Vagina (tissue), 2 donors: ENCODE results near the gene MMP20. TPM values are rescaled to one million over a fixed set of nuclear protein-coding genes. Genes with fewer than 3 reads are reported as not detected.

ENCODE experiments used
- DNase-seq, 2 donors: peaks; one replicate each; pipeline ENCODE4 v3.0.0-alpha.2; 2017; ENCODE audit errors: extremely low spot score in 2 of 2
- H3K27ac ChIP-seq: fragments of 200-600 bp; sonication (generic); one replicate; pipeline ENCODE4 v1.5.1; 2019
- H3K27me3 ChIP-seq: fragments of 200-600 bp; sonication (generic); one replicate; pipeline ENCODE4 v1.5.1; 2019
- H3K36me3 ChIP-seq, 2 donors: fragments of 200-600 bp; sonication (generic); one replicate each; pipeline ENCODE4 v1.5.1; 2017 to 2019
- H3K4me1 ChIP-seq: fragments of 200-600 bp; sonication (generic); one replicate; pipeline ENCODE4 v1.5.1; 2019
- H3K4me3 ChIP-seq, 2 donors: fragments of 200-600 bp; sonication (generic); 1 replicate in 1 of 2; 2 replicates in 1 of 2; pipeline ENCODE4 v1.5.1; 2016 to 2019
- H3K9me3 ChIP-seq: fragments of 200-600 bp; sonication (generic); one replicate; pipeline ENCODE4 v1.5.1; 2019
- CTCF ChIP-seq, 3 experiments: fragments of 450-650 bp in 2 of 3; fragments of 200-600 bp in 1 of 3; sonication (generic) in 1 of 3; IDR thresholded peaks; one replicate each; pipeline ENCODE4 v1.5.1; 2017 to 2019; ENCODE audit warnings: antibody characterized with exemption in 3 of 3, mild to moderate bottlenecking in 2 of 3, moderate library complexity in 2 of 3
- POLR2A ChIP-seq, 2 donors: fragments of 450-650 bp; IDR thresholded peaks; one replicate each; pipeline ENCODE4 v1.6.1; 2017; ENCODE audit warnings: antibody characterized with exemption in 2 of 2, mild to moderate bottlenecking in 2 of 2, moderate library complexity in 2 of 2
- POLR2AphosphoS5 ChIP-seq, 2 donors: sonication (generic); formaldehyde crosslinking; IDR thresholded peaks; one replicate each; pipeline ENCODE4 v1.9.0; 2017; ENCODE audit warnings: antibody characterized with exemption in 2 of 2, mild to moderate bottlenecking in 2 of 2, low read depth in 1 of 2; ENCODE audit not compliant: insufficient read depth in 1 of 2
- intact Hi-C: fragments of 100-400 bp; cut with DNase I; formaldehyde crosslinking; loops from one replicate; pipeline ENCODE4 v1.15.1; 2023
- total RNA-seq: library from RNA; depleted of rRNA; stranded (reverse); fragments of >200 nt; gene quantifications from one replicate; pipeline ENCODE4 v1.2.3, GENCODE V29; 2016

The MMP20 gene
- total RNA-seq, 1 donor from 2014 or later: not detected

GRCh38 chr11:102546923-102547471 lies 78.1 kb downstream of the MMP20 start:
- Histone ChIP-seq H3K36me3 (no peaks in the 10 kb centered on the region), H3K9me3 (no peaks in the 10 kb centered on the region), H3K4me1 (no peaks in the 10 kb centered on the region), H3K4me3 (no peak overlapping the region), H3K27me3 (no peaks in the 10 kb centered on the region), H3K27ac (no peak overlapping the region)
- no peak for DNase-seq
- TF ChIP-seq POLR2A (IDR thresholded peaks at IDR 0.05) (no peak), CTCF (IDR thresholded peaks at IDR 0.05) (no peak), POLR2AphosphoS5 (IDR thresholded peaks at IDR 0.05; ENCODE audit: insufficient read depth in 1 of 2, low read depth in 1 of 2) (no peak)
- intact Hi-C loops: no loop called here

GRCh38 chr11:102546427-102546826 lies 78.7 kb downstream of the MMP20 start:
- intact Hi-C loops: no loop called here
- Histone ChIP-seq H3K9me3 (no peaks in the 10 kb centered on the region), H3K36me3 (no peaks in the 10 kb centered on the region), H3K4me1 (no peaks in the 10 kb centered on the region), H3K27me3 (no peaks in the 10 kb centered on the region), H3K27ac (no peak overlapping the region), H3K4me3 (no peak overlapping the region)
- no peak for DNase-seq
- TF ChIP-seq CTCF (IDR thresholded peaks at IDR 0.05) (no peak), POLR2AphosphoS5 (IDR thresholded peaks at IDR 0.05; ENCODE audit: insufficient read depth in 1 of 2, low read depth in 1 of 2) (no peak), POLR2A (IDR thresholded peaks at IDR 0.05) (no peak)

- intact Hi-C loops: no loop called here
- Histone ChIP-seq H3K4me1 (no peaks in the 10 kb centered on the region), H3K9me3 (no peaks in the 10 kb centered on the region), H3K36me3 (no peaks in the 10 kb centered on the region), H3K27me3 (no peaks in the 10 kb centered on the region), H3K27ac (no peak overlapping the region), H3K4me3 (no peak overlapping the region)
- TF ChIP-seq POLR2AphosphoS5 (IDR thresholded peaks at IDR 0.05; ENCODE audit: insufficient read depth in 1 of 2, low read depth in 1 of 2) (no peak), CTCF (IDR thresholded peaks at IDR 0.05) (no peak), POLR2A (IDR thresholded peaks at IDR 0.05) (no peak)
- no peak for DNase-seq
These were observed 79.4 kb downstream of the MMP20 start for GRCh38 chr11:102545701-102546100.

GRCh38 chr11:102544594-102544993 lies 80.5 kb downstream of the MMP20 start:
- no peak for DNase-seq
- Histone ChIP-seq H3K4me3 (no peak overlapping the region), H3K4me1 (no peaks in the 10 kb centered on the region), H3K36me3 (no peaks in the 10 kb centered on the region), H3K27ac (no peak overlapping the region), H3K9me3 (no peaks in the 10 kb centered on the region), H3K27me3 (no peaks in the 10 kb centered on the region)
- TF ChIP-seq POLR2AphosphoS5 (IDR thresholded peaks at IDR 0.05; ENCODE audit: insufficient read depth in 1 of 2, low read depth in 1 of 2) (no peak), CTCF (IDR thresholded peaks at IDR 0.05) (no peak), POLR2A (IDR thresholded peaks at IDR 0.05) (no peak)
- intact Hi-C loops: no loop called here

GRCh38 chr11:102539567-102539966 lies 85.6 kb downstream of the MMP20 start:
- no peak overlapping the region for H3K4me3 ChIP-seq
- no peaks in the 10 kb centered on the region for H3K27me3 ChIP-seq
- DNase-seq: no peak
- H3K27ac ChIP-seq: no peak overlapping the region
- TF ChIP-seq POLR2A (IDR thresholded peaks at IDR 0.05) (no peak), CTCF (IDR thresholded peaks at IDR 0.05) (no peak), POLR2AphosphoS5 (IDR thresholded peaks at IDR 0.05; ENCODE audit: insufficient read depth in 1 of 2, low read depth in 1 of 2) (no peak)
- intact Hi-C loops: no loop called here
- H3K36me3 ChIP-seq: no peaks in the 10 kb centered on the region
- no peaks in the 10 kb centered on the region for H3K9me3 ChIP-seq
- no peaks in the 10 kb centered on the region for H3K4me1 ChIP-seq
